ENCODE measurements around the gene EFNA1.

GRCh38 chr1:155160128-155160527, 32.5 kb downstream of the EFNA1 start:
- TF ChIP-seq MAX (IDR thresholded peaks at IDR 0.05): no peak
- TF ChIP-seq CTCF (IDR thresholded peaks at IDR 0.05; ENCODE audit: low read depth, low read length, missing input control): no peak
- no peak for TF ChIP-seq RXRA (IDR thresholded peaks at IDR 0.05)

Measured in liver (tissue), 3 donors.